GM19240 (cell line): ENCODE data around the gene RPL13A.
"Not testable (repeated sequence)": the region's sequence is repeated elsewhere in the genome, so short reads cannot be mapped to it uniquely, and the experiment has no call there.

Experiments
- DNase-seq: peaks from one replicate; pipeline ENCODE4 v3.0.0; 2011; ENCODE audit warnings: low spot score; ENCODE audit not compliant: insufficient read length

Gene RPL13A

DNA sequence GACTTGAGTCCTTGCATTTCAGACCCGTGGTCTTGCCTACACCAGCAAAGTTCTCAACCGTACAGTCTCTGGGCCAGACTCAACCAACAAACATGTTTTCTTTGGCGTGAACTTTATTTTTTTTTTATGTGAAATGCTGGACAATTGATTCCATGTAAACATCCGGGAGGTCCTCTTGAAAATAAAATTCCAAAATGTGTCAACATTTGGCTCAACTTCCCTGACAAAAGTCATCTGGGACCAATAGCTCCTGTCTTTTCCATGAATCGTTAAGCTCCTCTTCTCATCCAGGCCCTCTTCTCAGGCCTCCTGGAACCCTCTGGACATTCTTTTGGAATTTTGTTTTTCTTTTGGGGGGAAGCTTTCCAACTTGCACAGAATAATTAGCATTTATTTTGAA, 31.6 kb upstream of the RPL13A start:
- no peak for DNase-seq

DNA sequence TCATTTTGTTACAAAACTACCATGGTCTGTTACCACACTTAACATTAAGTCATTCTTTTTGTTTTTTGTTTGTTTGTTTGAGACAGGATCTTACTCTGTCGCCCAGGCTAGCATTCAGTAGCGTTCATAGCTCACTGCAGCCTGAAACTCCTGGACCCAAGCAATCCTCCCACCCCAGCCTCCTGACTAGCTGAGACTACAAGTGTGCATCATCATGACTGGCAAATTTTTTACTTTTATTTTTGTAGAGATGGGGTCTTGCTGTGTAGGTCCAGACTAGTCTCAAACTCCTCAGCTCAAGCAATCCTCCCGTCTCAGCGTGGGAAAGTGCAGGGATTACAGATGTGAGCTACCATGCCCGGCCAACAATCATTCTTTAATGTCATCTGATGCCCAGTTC, 31.1 kb upstream of the RPL13A start:
- DNase-seq = no peak

DNA sequence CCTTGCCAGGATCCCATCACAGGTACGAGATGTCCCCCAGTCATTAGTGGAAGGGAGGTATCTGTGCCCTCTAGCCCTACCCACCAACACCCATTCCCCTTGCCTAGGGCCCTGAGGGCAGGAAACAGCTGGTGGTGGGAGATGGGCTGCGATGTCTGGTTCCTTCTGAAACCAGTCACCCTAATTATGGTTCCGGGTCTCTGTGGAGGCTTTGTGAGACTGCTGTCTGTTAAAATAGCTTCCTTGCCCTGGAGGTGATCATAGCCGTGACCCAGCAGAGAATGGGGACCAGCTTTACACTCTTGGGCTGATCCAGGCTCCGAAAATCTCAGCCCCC, 28.9 kb upstream of the RPL13A start:
- DNase-seq = no peak

DNA sequence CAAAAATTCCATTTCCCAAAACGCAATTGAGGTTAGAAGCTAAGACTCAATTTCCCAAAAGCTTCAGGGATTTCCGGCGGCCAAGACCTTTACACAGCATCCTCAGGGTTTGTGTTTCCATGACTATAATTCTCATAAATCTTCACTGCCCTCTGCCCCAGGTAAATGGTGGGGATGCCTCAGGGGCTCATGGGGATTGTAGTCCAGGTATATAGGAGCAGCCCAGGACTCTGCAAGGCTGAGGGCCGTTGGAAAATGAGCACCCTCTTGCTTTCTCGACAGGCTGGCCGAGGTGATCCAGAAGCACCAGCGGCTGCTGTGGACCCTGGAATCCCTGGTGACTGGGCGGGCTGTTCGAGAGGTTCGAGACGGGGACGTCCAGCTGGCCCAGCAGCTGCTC, 28.0 kb upstream of the RPL13A start:
- DNase-seq = no peak

DNA sequence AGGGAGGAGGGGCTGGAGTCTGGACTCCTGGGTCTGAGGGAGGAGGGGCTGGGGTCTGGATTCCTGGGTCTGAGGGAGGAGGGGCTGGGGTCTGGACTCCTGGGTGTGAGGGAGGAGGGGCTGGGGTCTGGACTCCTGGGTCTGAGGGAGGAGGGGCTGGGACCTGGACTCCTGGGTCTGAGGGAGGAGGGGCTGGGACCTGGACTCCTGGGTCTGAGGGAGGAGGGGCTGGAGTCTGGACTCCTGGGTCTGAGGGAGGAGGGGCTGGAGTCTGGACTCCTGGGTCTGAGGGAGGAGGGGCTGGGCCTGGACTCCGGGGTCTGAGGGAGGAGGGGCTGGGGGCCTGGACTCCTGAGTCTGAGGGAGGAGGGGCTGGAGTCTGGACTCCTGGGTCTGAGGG, 26.3 kb upstream of the RPL13A start:
- not testable (repeated sequence) for DNase-seq

DNA sequence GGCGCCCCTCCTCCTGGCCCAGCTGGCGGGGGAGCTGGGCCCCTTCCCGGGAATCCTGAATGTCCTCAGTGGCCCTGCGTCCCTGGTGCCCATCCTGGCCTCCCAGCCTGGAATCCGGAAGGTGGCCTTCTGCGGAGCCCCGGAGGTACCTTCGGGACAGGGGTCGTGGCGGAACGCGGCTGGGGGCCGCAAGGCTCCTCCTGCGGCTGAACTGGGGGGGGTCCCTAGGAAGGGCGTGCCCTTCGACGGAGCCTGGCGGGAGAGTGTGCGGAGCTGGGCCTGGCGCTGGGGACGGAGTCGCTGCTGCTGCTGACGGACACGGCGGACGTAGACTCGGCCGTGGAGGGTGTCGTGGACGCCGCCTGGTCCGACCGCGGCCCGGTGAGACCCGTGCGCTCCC, 25.8 kb upstream of the RPL13A start:
- no peak for DNase-seq

DNA sequence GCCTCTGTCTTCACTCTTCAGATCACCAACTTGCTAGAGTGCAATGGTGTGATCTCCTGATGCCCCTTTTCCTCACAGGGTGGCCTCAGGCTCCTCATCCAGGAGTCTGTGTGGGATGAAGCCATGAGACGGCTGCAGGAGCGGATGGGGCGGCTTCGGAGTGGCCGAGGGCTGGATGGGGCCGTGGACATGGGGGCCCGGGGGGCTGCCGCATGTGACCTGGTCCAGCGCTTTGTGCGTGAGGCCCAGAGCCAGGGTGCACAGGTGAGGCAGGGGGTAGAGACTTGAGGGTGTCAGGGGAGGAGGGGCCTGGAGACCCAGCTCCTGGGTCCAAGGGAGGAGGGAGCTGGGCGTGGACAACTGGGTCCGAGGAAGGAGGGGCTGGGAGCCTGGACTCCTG, 24.9 kb upstream of the RPL13A start:
- DNase-seq = no peak

DNA sequence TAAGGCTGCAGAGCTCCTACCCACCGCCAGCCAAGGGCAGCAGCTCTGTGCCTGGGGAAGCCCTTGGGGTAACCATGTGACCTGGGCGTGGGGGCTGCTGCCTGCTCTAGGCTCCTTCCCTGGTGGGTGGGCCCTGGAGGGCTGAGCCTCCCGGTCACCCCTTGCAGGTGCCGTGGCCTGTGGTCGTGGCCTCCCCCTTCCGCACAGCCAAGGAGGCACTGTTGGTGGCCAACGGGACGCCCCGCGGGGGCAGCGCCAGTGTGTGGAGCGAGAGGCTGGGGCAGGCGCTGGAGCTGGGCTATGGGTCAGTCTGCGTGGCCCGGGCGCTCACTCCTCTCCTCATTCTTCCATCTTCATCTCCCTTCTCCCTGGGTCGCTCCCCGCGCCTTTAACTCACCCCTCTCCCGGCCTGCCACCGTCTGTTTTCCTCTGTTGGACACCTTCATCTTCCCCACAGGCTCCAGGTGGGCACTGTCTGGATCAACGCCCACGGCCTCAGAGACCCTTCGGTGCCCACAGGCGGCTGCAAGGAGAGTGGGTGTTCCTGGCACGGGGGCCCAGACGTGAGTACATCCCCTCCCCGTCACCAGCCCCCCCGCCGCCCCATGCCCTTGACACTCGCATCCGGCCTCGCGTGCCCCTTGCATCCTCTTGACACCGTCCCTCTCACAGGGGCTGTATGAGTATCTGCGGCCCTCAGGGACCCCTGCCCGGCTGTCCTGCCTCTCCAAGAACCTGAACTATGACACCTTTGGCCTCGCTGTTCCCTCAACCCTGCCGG, 23.3 kb upstream of the RPL13A start:
- DNase-seq = no peak

DNA sequence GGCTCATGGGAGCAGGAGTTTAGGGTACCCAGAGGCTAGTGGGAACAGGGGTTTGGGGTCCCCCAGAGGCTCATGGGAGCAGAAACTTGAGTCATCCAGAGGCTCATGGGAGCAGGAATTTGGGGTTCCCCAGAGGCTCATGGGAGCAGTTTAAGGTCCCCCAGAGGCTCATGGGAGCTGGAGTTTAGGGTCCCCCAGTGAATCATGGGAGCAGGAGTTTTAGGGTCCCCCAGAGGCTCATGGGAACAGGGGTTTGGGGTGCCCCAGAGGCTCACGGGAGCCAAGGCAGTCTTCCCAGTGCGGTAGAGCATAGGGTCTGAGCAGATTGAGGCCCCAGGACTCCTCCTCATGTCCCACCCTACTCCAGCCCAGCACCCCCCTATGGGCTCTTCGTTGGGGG, 22.0 kb upstream of the RPL13A start:
- no peak for DNase-seq

DNA sequence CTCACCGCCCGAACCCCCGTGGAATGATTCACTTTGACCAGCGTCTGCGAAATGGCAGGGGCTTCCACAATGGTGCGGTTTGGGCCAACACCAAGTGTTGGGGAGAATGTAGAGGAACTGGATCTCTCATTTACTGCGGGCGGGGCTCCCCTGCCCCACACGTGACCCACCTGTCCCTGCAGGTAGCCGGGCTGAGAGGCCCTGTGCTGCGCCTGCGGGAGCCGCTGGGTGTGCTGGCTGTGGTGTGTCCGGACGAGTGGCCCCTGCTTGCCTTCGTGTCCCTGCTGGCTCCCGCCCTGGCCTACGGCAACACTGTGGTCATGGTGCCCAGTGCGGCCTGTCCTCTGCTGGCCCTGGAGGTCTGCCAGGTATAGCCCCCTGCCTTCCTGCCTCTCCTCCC, 19.2 kb upstream of the RPL13A start:
- no peak for DNase-seq

DNA sequence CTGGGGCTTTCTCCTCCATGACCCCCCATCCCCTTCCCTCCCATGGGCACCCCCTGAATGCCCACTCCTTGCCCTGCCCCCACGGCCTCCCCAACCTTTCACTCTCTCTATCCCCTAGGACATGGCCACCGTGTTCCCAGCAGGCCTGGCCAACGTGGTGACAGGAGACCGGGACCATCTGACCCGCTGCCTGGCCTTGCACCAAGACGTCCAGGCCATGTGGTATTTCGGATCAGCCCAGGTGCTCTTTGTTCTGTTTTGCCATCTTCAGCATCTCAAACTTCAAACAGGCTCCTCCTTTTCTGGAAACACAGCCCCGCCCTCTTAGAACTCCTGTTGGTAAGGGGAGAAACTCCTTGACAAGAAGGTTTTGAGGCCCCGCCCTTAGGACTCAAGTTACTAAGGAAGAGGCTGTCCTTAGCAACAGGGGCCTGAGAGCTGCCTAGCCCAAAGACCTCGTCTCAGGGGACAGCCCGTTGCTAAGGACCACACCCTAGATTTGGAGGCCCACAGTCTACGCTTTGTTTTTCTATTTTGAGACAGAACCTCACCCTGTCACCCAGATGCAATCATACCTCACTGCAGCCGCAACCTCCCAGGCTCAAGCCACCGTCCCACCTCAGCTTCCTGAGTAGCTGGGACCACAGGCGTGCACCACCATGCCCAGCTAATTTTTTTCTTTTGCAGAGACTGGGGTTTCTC, 18.5 kb upstream of the RPL13A start:
- peak; percentile 69 for DNase-seq

DNA sequence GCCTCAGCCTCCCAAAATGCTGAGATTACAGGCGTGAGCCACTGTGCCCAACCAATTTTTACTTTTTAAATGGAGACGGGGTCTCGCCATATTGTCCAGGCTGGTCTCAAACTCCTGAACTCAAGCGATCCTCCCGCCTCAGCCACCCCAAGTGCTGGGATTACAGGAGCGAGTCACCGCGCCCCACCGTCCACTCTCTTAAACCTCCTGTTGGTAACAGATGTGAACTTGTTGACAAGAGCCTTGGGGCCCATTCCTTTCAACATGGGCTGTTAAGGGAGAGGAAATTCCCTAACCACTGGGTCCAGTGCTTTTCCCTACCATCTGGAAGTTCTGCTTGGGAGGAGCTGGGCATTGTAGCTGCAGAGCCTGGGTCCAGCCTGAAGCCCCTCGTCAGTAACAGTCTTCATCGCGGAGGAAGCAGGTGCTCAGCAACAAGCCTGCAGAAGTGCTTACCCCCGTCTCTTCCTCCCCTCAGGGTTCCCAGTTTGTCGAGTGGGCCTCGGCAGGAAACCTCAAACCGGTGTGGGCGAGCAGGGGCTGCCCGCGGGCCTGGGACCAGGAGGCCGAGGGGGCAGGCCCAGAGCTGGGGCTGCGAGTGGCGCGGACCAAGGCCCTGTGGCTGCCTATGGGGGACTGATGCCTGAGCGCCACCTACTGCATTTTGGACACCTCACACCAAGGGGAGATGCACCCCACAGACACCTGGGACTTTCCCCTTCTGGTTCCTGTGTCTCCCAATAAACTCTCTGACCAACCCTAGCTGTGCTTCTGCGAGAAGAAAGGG, 17.4 kb upstream of the RPL13A start:
- peak; percentile 69 for DNase-seq

DNA sequence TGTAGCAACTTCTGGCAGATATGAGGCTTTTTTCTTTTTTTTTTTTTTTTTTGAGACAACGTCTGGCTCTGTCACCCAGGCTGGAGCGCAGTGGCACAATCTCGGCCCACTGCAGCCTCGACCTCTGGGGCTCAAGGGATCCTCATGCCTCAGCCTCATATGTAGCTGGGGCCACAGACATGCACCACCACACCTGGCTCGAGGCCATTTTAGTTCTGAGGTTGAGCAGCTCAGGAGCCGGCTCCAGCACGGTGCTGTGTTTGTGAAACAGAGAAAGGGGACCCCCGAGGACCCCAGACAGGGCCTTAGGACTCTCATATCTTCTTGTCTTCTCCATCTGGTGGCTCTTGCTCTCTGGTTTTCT, 16.8 kb upstream of the RPL13A start:
- DNase-seq = no peak

DNA sequence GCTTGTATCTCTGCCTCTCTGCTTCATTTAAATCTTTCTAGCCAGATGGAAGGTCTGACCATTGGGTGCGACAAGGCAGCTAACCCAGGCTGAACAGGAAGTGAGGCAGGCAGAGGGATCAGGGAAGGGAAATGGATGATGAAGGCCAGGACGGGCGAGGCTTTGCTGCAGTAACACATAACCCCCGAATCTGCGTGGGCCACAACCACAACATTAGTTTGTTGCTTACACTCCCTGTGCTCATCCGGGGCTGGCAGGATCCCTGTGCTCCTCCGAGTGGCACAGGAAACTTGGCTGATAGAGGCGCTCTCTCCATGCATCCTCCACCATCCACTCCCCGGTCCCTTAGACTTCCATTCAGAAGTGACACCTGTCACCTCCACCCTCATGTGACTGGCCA, 14.5 kb upstream of the RPL13A start:
- DNase-seq = no peak

DNA sequence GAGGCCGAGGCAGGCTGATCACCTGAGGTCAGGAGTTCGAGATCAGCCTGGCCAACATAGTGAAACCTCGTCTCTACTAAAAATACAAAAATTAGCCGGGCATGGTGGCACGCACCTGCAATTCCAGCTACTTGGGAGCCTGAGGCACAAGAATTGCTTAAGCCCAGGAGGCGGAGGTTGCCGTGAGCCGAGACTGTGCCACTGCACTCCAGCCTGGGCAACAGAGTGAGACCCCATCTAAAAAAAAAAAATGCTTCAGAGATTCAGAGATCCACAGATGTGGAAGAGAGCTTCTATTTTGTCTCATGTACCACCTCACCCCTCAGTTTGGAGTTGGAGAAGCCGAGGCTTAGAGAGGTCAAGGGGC, 13.9 kb upstream of the RPL13A start:
- DNase-seq = not testable (repeated sequence)

DNA sequence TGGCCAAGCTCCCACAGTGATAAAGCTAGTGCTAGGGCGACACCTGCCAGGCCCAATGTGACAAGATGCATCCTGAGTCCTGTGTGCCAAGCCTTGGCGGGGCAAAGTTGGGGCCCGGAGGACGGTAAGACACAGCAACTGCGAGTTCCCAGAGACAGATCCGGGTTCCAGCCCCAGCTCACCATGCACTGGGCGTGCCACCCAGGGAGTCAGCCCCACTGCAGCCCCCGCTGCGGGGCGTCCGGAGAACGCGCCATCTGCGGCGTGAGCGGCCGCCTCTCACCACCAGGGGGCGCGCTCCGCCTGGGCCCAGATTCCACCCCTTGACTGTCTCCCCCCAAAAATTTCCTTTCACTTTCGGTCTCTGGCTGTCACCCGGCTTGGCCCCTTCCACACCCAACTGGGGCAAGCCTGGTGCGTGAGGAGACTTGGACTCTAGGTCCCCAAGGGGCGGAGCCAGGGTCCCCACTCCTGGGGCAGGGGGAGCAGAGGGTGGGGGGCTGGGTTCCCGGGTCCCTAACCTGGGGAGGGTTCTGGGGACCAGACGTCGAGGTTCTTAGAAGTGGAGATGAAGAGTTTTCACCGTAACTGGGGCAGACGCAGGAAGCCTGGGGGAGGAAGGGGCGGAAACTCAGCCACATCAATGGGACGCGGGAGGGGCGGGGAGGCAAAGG, 13.4 kb upstream of the RPL13A start, which contains the start of gene FLT3LG:
Gene FLT3LG, plus strand, starts transcription at position 348 of the 674 bp plus-strand sequence. CDS start 425 bp downstream, outside the sequence.
- DNase-seq = peak; percentile 98

DNA sequence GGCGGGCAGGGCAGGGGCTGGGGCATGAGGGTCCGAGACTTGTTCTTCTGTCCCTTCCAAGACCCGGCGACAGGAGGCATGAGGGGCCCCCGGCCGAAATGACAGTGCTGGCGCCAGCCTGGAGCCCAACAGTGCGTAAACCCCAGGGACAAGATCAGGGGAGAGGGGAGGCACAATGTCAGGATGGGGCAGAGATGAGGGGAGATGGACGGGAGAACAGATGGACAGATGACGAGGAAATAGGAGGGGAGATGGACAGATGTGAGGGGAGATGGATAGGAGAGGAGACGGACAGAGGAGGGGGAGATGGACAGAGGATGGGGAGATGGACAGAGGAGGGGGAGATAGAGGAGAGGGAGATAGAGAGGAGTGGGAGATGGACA, 12.9 kb upstream of the RPL13A start:
- no peak for DNase-seq

DNA sequence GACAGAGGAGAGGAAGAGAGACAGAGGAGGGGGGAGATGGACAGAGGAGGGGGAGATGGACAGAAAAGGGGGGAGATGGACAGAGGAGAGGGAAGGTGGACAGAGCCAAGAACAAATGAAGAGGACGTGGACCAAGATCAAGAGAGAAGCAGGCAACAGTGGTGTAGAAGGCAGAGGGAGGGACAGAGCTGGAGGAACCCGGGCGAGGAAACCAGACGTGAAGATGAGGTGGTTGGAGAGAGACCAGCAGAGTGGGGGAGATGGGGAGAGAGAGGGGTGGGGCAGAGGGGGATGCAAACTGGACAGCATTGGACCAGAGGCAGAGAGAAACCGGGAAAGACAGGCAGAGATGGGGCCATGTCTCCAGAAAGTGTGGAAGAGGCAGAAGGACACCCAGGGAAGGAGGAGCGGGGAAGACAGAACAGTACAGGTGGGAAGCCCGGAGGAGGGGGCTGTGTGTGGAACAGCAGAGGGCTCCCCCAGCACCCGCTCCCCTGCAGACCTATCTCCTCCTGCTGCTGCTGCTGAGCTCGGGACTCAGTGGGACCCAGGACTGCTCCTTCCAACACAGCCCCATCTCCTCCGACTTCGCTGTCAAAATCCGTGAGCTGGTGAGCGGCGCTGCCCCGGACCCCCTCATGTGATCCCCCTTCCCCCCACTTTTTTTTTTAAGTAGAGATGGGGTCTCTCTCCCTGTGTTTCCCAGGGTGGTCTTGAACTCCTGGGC, 12.1 kb upstream of the RPL13A start:
- DNase-seq = no peak

DNA sequence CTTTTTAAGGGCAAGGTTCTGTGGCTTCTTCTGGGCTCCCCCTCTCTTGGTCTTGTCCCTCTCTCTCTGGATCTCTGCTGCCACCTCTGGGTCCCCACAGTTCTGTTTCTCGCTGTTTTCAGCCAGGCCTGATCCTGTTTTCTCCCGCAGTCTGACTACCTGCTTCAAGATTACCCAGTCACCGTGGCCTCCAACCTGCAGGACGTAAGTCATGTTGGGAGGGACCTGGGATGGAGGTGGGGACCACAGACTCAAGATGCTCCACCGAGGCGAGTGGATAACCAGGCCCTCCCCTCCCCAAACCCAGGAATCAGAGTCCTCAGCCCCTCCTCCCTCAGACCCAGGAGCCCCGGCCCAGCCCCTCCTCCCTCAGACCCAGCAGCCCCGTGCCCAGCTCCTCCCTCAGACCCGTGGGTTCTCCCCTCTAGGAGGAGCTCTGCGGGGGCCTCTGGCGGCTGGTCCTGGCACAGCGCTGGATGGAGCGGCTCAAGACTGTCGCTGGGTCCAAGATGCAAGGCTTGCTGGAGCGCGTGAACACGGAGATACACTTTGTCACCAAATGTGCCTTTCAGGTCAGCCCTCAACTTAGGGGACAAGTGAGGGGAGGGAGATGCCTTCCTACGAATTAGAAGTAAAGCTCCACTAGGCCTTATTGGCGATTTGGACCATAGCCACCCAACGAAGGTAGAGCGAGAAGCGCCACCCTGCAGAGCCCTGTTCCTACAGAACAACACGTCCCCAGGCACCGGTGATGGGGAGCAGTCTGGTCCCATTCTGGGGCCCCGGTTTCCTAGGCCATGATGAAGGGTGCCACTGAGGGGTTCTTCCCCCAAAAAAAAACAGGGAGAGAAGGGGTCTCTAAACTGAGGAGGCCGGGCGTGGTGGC, 11.2 kb upstream of the RPL13A start:
- DNase-seq = no peak

DNA sequence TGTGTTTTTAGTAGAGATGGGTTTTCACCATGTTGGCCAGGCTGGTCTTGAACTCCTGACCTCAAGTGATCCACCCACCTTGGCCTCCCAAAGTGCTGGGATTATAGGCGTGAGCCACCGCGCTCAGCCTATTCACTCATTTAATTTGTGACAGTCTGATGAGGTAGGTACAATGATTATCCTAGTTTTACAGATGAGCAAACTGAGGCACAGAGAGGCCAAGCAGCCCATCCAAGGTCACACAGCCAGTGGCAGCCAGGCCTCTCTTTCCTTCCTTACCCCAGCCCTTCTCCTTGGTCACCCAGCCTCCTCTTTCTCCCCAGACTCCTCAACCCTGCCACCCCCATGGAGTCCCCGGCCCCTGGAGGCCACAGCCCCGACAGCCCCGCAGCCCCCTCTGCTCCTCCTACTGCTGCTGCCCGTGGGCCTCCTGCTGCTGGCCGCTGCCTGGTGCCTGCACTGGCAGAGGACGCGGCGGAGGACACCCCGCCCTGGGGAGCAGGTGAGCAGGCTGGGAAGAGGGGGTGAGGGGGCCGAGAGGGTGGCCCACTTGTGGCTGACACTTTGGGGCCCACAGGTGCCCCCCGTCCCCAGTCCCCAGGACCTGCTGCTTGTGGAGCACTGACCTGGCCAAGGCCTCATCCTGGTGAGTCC, 7.3 kb upstream of the RPL13A start:
- DNase-seq = no peak
